Left kidney (tissue), 2 donors: Measurements from ENCODE around the gene WDR46. TPM values are rescaled to one million over a fixed set of nuclear protein-coding genes. Genes with fewer than 3 reads are reported as not detected.
A peak's percentile ranks its signal among the peaks of the same experiment; 100 is the strongest.
"Not testable (repeated sequence)": the region's sequence is repeated elsewhere in the genome, so short reads cannot be mapped to it uniquely, and the experiment has no call there.

Experiments
- DNase-seq: peaks from one replicate; pipeline ENCODE4 v3.0.0-alpha.2; 2013
- polyA plus RNA-seq: library from polyadenylated mRNA; unstranded; fragments of 120-200 nt; gene quantifications from one replicate; pipeline ENCODE4 v1.2.1, GENCODE V29; 2013; ENCODE audit not compliant: insufficient read length

The WDR46 gene
- polyA plus RNA-seq, 1 donor, result 59.7 TPM

- no peak for DNase-seq
These were observed 17.9 kb downstream of the WDR46 start for GRCh38 chr6:33271117-33271467.

GRCh38 chr6:33264015-33264414, 25.0 kb downstream of the WDR46 start:
- DNase-seq, result no peak

GRCh38 chr6:33262490-33262889, 26.5 kb downstream of the WDR46 start:
- DNase-seq, result not testable (repeated sequence)

GRCh38 chr6:33259032-33259431, 30.0 kb downstream of the WDR46 start:
- DNase-seq, result no peak

GRCh38 chr6:33254591-33254990, 34.4 kb downstream of the WDR46 start:
- no peak for DNase-seq

- DNase-seq, result no peak
These were observed 36.3 kb downstream of the WDR46 start for GRCh38 chr6:33252759-33253158.

GRCh38 chr6:33251395-33252012, 37.5 kb downstream of the WDR46 start:
- no peak for DNase-seq

- DNase-seq, result no peak
These were observed 38.3 kb downstream of the WDR46 start for GRCh38 chr6:33250731-33251130.

GRCh38 chr6:33249732-33250630, 39.1 kb downstream of the WDR46 start:
- no peak for DNase-seq

- DNase-seq, result peak; percentile 97
These were observed 39.9 kb downstream of the WDR46 start for GRCh38 chr6:33248932-33249731.

- no peak for DNase-seq
These were observed 40.5 kb downstream of the WDR46 start for GRCh38 chr6:33248643-33248931.

- peak; percentile 92 for DNase-seq
These were observed 40.9 kb downstream of the WDR46 start for GRCh38 chr6:33247977-33248642.

GRCh38 chr6:33243476-33243875, 45.6 kb downstream of the WDR46 start:
- DNase-seq, result no peak

- no peak for DNase-seq
These were observed 47.1 kb downstream of the WDR46 start for GRCh38 chr6:33241968-33242367.

- no peak for DNase-seq
These were observed 51.3 kb downstream of the WDR46 start for GRCh38 chr6:33237741-33238140.

- DNase-seq, result no peak
These were observed 52.2 kb downstream of the WDR46 start for GRCh38 chr6:33236852-33237251.

- no peak for DNase-seq
These were observed 52.7 kb downstream of the WDR46 start for GRCh38 chr6:33236328-33236727.

GRCh38 chr6:33235221-33235634, 53.8 kb downstream of the WDR46 start:
- peak; percentile 61 for DNase-seq
